NCI-H2196 (cell line): ENCODE data around the gene TRIM29.
"Not testable (repeated sequence)": the region's sequence is repeated elsewhere in the genome, so short reads cannot be mapped to it uniquely, and the experiment has no call there.

ENCODE experiments used
- DNase-seq: peaks from one replicate; lab custom pipeline; 2025; ENCODE audit not compliant: unreplicated experiment; lab: John Stamatoyannopoulos, UW

TRIM29 gene, protein sequence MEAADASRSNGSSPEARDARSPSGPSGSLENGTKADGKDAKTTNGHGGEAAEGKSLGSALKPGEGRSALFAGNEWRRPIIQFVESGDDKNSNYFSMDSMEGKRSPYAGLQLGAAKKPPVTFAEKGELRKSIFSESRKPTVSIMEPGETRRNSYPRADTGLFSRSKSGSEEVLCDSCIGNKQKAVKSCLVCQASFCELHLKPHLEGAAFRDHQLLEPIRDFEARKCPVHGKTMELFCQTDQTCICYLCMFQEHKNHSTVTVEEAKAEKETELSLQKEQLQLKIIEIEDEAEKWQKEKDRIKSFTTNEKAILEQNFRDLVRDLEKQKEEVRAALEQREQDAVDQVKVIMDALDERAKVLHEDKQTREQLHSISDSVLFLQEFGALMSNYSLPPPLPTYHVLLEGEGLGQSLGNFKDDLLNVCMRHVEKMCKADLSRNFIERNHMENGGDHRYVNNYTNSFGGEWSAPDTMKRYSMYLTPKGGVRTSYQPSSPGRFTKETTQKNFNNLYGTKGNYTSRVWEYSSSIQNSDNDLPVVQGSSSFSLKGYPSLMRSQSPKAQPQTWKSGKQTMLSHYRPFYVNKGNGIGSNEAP

DNA sequence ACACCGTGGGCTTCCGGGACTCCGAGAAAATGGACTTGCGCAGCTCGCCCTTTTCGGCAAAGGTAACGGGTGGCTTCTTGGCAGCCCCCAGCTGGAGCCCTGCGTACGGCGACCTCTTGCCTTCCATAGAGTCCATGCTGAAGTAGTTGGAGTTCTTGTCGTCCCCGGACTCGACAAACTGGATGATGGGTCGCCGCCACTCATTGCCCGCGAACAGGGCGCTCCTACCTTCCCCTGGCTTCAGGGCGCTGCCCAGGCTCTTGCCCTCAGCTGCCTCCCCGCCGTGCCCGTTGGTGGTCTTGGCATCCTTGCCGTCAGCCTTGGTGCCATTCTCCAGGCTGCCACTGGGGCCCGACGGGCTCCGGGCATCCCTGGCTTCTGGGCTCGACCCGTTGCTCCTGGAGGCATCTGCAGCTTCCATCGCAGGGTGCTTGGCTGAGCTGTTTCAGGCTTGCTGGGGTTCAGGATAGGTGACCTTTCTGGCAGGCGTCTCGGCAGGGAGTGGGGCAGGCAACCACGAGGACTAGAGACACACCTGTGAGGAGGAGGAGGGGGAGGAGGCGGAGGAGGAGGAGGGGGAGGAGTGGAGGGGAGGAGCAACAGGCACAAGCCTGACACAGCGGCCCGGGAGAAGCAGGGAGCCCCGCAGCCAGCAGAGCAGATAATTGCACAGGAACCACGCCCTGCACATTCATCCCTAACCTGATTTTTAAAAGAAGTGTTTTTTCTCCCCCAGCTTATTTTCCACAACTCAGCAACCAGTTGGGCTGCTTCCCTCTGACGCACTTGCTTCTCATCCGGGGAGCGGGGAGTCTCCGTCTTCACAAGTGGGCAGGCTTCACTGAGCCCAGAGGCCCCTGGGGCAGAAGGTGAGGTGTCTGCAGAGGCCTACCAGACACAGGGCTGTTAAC, at the start of gene TRIM29:
TRIM29 (minus strand) TSS at position 503 of the 911 bp plus-strand sequence; CDS start at position 421, 82 bp downstream.
- no peak for DNase-seq

DNA sequence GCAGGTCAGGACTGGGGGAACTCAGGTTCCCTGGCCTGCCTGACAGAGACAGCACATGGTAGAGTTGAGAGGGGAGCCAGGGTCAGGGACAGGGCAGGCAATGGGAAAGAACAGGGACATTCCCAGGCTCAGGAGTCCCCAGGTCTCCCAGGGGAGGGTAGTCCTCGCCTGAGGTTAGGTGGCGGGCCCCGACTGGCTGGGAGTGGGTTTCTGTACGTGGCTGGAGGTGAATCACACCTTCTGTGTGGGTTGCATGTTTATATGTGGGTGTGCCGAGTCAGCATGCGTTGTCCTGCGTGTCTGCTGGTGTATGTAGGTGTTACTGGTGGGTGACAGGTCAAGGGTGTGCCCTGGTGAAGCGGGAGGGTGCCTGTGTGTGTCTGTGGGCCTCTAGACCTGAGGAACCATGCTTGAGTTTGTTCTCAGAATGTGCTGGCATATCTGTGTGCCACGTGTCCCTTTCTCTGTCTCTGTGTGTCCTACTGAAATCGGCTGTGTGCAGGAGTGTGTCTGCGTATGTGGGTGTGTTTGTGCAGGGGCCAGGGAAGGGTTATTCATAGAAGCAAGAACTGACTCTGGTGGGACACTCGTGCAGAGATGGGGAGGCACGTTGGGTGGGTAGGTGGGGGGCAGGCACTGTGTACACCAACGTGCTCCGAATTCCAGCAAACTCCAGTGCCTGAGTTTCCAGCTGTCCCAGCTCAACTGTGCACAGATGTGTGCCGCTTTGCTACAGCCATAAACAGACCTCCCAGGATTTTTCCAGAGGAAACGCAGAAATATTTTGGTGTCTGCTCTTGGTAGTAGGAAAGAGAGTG, 49.1 kb upstream of the TRIM29 start:
- DNase-seq = no peak

DNA sequence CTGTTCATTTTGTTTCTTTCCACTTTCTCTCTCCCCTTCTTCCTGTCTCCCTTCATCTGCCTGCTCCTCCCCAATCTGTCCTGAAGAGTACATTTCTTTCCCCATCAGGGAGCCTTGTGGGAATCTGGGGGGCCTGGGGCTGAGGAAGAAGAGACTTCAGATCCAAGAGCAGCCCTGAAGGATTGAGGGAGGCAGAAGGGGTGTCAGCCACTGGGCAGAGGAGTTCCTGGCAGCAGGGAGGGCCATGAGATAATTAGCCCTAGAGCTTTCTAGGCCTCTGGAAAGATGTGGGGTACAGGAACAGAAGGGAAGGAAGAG, 48.5 kb upstream of the TRIM29 start:
- DNase-seq = no peak

DNA sequence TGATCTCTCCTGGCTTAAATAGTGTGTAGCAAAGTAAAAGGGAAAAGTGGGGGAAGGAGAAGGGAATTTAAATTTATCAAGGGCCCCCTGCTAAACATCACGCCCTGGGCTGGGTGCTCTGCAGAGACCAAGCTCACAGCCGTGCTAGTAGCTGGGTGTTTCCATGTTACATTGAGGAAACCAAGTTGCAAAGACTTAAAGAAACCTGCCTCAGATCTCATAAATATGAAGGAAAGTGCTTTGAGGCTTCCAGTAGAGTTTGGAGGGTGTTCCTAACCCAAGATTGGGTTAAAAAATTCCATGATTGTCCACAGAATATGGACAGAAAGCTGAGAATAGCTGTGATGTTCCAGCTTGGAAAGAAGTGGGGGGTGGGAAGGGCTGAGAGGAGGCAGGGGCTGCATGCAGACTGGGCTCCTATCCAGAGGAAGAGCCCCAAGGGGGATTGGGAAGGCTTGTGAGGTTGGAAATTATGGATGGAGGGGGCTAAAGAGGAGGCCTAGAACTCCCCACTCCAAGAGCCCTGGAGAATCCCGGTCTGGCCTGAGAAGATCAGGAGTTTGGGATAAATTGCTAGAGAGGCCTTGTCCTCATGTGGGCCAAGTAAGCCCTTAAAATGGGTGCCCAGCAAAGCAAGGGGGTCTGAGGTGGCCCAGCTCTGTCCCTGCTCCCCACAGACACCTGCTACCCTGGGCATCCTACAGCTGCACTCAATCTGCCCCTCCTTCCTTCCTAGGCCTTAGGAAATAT, 48.0 kb upstream of the TRIM29 start:
- no peak for DNase-seq

DNA sequence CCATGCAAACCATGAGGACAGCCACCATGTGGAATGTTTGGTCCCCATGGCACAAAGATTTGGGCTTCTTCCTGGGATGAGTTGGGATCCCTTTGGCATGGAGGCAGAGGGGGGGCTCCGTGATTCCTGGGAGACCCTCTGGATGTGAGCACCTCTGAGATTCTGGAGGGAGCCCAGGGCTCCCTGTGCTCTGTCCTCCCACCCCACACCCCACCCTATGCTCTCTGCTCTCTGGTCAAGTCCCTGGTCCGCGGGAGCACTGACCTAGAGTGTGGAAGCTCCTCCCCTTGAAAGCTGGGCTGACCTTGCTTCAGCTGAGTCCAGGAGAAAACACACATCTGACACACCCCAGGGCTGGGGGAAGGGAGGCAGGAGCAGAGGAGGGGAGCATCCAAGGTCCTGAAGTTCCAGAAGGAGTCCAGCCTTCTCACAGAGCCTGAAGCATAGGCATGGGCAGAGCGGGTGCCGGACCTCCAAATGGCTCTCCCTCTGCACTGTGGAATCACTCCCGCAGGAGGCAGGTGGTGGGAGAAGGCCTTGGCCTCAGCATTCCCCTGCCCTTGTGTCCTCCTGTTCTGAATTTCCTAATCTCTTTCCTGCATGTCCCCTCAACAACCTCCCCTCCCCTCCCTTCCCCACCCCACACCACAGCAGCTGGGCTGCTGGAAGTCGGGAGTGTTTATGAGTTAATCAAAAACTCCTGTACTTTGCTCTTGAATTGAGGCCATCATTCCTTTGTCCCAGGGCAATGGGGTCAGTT, 47.2 kb upstream of the TRIM29 start:
- DNase-seq = no peak

DNA sequence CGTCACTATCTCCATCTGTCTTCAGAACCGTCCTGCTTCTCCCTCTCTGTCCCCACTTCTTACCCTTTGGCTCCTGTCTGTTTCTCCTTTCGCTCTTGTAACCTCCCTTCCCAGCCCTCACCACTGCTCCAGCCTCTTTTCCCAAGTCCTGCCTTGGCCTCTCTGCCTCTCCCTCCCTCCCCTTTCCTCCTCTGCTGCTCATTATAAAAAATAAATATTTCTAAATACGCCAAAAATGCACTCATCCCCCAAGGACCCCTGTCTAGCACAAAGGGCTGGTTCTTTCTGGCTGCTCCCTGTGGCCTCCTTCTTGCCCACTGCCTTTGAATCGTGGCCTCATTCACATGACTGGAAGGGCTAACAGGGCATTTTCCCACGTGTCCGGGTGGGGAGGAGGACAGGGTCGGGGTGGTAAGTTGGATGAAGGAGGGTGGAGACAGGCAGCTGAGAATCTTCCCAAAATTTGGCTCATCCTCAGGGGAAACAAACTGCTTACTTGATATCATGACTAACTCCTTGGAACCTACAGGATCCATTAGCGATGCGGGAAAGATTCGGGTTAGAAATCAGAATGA, 46.5 kb upstream of the TRIM29 start:
- DNase-seq = no peak

DNA sequence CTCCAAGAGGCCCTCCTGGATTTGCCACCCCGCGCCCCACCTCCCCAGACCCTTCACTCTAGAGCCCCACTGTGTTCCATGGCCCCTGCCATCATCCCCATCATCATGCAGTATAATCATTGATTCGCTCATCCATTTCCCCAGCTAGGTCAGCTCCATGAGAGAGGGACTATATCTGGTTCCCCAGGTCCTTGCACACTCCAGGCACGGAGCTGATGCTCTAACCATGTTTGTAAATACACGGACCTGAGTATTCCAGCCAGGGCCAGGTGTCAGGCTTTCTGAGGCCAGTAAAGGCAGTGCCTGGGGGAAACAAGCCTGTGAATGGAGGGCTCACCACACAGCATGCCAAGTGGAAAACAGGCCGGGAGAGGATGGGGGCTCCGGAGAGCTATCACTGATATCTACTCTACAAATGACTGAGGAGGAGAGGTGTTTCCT, 45.8 kb upstream of the TRIM29 start:
- DNase-seq = no peak

DNA sequence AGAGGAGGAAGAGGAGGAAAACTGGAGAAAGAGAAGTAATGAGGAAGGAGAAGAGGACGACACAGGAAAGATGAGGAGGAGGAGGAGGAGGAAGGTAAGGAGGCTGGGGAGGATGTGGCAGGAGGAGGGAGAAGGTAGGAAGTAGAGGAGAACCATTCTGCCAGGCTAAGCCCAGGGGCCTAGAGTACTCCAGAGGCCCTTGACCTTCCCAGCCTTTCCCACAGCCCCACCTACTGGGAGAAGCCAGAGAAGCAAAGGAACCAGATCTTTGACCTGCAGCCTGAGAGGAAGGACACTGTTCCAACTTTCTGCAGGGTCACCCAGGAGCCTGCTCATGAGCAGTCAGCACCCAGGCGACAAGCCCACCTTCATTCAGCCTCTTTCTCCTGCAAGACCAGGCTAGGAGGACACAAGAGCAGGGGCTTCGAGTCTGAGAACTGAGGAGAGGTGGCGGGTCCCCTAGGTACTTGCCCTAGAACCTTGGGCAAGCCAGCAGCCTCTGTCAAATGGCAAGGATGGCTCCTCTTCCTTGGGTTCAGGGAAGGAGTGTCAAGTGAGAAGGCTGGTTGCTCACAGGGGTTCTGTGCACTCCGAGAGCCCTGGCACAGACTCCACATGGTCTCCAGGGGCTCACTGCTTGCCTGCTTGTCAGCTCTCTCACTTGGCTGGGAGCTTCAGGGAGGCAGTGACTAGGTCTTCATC, 45.0 kb upstream of the TRIM29 start:
- peak; percentile 20 for DNase-seq

DNA sequence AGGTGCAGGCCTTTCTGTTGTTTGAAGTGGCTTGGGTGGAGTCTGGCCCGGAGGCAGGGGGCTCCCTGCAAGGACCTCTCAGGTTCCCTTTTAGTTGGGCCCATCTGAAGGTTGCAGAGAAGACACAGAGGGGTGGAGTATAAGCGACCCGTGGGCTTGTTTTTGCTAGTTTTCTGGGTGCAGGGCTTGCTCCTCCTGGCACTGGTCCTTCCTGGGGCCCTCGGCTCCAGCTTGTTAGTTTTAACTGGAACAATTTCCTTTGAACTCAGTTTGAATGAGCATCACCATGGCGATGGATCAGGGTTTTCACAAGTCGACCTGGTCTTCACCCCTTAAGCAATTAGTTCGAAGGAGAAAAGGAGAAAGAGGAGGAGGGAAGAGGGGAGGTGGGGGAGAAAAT, 44.5 kb upstream of the TRIM29 start:
- DNase-seq = no peak

DNA sequence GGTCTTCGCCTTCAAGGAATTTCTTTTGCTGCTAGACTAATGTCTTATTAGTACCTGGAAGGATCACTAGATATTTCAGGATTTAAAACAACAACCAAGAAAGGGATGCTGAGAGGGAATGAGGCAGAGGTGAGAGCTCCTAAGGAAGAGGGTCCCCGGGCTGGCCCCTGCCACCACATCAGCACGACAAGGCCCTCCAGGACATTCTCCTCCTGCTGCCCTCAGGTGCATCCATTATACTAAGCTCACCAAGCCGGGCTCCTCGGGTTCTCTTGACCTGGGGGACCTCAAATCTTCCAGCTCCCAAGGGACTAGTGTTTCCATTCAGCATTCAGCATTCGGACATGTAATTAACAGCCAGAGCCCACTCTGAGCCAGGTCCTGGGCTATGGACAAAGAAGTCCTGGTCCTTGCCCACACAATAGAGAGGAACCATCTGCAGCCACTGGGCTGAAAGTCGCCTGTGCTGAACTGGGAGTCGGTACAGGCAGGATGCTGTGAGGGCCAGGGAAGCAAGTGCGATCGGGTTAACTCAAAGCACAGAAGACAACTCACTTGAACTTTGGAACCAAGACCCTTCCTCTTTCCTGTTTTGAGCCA, 43.6 kb upstream of the TRIM29 start:
- DNase-seq = no peak

DNA sequence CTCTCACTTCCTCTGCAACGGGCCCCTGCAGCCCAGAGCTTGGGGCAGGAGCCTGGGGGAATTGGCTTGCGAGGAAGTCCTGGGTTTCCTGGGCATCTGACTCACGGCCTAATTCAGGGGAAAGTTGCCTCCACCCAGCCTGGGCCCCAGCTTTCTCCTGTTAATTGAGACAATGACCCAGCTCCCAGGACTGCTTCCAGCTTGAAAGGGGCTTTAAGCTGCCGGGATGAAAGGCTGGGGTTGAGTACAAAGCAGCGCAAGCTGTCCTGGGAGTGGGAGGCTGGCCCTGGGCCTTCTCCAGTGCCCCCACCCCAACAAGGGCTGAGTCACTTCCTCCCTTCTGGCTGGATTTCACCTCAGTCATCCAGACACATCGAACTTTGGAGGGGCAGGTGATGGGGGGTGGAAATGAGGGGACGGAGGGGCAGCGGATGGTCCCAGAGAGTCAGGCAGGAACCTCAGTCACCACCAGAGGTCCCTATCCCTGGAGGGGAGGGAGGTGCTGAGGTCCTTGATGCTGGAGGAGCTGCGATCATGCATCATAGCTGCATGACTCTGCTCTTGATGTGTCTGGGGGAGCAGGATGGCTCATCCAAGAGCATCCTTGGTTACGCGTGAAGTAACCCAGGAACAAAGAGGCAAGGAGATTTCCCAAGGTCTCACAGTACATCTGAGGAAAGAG, 42.8 kb upstream of the TRIM29 start:
- DNase-seq = no peak

DNA sequence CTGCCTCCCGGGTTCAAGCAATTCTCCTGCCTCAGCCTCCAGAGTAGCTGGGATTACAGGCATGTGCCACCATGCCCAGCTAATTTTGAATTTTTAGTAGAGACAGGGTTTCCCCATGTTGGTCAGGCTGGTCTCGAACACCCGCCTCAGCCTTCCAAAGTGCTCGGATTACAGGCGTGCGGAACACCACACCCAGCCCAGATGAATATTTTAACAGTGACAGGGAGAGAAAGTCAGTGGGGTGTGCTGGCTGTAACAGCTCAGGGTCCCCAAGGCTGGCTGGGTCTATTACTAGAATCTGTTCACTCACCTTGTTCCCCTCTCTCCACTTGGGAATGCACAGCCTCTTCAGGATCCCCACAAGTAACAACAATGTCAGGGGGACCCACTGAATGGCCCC, 42.1 kb upstream of the TRIM29 start:
- DNase-seq = not testable (repeated sequence)

DNA sequence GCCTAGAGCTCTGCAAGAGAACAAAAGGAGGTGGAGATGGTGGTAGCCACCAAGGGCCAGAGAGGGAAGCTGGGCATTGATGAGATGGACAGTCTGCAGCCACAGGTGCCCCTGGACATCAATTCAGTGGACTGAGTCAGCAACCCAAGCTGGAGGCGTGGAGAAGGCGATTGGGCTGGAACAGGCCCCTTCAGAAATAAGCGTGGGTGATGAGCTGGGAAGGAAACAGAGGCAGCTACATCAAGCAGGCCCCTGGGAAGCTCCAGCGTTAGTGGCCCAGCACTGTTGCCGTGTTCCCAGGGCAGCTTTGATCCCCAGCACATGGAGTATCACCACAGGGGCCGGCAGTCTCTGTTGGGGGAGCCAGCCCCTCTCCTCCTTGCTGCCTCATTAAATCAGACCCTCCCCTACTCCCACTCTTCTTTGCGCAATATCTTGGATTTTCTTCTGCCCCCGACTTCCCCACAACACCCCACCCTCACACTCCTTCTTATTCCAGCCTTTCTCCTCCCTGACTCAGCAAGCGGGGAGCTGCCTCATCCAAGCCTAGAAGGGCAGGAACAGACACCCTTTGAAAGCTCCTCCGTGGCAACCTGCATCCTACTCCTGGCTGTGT, 41.3 kb upstream of the TRIM29 start:
- no peak for DNase-seq

DNA sequence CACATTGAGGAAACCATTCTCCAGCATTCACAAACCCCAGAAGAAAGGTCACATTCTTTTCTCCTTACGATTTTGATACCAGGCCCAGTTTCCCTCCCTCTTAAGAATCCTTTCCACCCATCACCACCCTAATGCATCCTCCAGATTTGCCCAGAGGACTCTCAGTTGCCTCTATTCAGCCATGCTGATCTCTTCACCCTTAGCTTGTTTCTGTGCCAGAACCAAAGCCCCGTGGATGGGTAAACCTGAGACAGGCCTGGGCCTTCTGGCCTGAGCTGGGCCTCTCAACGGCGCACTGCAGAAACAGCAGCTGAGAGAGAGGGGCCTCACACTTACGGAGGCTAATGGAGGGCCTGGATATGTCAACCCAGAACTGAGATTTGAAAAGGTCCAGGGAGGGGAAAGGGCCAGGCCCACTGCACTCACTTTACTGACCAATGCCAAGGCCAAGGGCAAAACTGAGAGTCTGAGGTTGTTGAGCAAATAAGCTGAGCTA, 40.7 kb upstream of the TRIM29 start:
- DNase-seq = no peak

DNA sequence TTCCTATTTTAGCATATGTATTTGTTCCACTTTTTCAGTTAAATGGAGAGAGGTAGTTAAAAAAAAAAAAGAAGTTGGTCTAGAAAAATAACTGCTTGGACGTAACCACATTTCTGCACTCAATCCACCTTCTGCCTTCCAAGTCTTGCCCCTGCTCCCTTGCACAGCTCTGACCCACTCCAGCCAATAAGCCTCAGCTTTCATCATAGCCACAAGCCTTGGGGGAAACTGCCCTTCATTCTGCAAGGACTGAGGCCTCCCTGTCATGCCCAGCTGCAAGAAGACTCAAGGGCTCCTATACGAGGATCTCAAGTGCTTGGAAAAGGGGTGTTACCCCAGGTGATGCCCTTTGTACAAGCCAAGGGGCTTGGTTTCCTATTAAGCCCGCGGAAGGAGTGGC, 37.0 kb upstream of the TRIM29 start:
- DNase-seq = no peak

DNA sequence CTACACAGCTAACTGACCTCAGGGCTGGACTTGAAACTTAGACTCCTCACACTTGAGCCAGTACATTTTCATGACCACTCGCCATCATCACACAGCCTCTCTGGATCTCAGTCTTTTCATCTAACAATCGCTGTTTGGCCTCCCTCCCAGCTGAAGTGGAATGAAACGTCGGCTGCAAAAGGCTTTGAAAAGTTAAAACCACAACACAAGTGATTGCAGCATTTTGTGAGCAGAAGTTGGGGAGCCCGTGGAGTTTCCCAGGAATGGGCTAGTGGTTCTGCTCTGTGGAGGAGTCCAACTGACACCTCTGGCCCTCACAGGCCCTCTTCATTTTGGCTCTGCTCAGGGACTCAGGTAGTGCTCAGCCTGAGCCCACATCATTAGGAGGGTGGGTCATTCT, 35.9 kb upstream of the TRIM29 start:
- DNase-seq = no peak
